DMS114 treated with DMSO at 0.1 percent for 48 hours (cell line): ENCODE results near the gene RACK1.

Experiments
- DNase-seq: peaks from one replicate; lab custom pipeline; 2025; ENCODE audit not compliant: unreplicated experiment; lab: John Stamatoyannopoulos, UW

RACK1 gene

DNA sequence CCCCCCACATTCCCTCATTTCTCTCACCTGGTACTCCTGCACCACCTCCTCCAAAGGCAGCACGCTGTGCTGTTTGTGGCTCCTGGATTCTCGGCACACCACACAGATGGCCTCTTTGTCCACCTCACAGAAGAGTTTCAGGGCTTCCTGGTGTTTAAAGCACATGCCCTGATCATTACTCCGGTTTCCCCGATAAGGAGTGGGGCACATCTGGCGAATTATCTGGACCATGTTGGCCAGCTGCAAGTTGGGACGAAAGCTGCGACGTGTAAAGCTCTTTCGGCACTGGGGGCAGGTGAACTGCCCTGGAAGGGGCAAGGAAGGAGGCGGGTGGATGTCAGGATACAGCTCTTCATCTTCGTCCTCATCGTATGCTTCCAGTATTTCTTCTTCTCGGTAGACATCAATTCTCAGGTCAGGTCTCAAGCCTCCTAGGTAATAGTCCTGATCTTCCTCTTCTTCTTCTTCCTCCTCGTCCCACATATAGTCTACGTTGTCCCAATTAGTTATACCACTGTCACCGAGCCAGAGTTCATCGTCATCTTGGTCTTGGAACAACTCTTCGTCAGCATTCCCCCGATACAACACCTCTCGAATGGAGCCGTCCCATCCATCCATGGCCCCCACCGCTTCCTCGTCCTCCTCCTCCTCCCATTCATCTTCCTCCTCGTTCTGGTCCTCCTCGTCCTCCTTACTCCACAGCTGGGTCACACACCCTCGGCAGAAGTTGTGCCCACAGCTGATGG, 16.4 kb upstream of the RACK1 start:
- DNase-seq: no peak

DNA sequence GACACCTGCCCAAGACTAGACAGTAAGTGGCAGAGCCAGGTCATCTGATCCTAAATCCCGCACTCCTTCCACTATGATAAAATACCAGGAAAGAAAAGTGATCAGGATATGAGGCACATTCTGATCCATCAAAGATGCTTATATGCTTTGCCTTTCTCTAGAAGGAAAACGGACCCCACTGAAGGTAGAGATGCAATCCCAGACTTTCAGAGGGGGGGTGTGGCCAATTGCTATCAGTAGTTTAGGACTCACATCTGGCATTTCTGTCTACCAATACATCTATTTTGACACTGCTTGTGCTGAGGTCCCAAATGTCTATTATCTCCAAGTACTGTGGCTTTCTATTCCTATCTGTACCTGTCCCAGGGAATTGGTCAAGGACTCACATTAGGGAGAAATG, 15.6 kb upstream of the RACK1 start:
- no peak for DNase-seq

DNA sequence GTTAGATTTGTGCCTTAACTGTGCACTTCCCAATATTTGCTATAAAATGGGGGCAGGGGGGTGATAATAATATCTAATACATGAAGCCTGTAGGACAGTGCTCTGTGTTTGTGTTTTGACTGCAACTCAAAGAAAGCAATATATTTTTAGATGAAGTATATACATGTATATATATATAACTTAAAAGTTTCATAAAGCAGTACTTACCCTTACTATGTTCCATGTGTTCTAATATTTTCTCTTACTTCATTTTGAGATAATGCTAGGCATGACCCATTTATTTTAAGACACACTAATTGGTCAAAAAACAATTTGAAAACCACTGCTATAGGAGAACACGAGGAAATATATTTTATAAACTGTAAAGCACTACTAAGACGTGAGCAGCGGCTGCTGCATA, 14.9 kb upstream of the RACK1 start:
- no peak for DNase-seq

DNA sequence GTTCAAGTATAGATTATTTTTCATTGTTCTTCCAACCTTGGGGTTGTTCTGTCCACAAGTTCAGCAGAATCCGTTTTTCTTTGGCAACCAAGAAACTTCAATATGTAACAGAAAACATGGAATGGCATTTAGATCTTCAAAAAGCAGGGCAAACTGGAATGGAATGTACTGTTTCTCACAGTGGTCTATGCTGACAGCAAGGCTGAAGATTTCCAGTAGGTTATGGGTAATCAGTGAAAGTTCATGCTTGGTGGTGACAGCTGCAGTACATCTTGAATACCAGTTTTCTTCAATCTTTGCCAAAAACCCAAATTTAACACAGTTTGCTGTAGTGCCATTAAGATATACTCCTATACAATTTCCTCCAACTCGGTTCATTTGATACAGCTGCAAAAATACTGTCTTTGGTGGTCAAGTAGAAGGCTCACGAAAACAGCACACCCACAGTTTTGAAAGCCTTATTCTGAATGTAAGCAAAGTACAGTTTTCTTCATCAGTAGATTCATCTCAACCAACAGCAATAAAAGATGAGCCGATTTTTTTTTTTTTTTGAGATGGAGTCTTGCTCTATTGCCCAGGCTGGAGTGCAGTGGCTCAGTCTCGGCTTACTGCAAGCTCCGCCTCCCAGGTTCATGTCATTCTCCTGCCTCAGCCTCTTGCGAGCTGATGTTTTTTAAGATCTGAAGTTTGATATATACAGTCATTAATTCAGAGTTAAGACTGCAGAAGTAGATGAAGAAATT, 12.3 kb upstream of the RACK1 start:
- DNase-seq: no peak

DNA sequence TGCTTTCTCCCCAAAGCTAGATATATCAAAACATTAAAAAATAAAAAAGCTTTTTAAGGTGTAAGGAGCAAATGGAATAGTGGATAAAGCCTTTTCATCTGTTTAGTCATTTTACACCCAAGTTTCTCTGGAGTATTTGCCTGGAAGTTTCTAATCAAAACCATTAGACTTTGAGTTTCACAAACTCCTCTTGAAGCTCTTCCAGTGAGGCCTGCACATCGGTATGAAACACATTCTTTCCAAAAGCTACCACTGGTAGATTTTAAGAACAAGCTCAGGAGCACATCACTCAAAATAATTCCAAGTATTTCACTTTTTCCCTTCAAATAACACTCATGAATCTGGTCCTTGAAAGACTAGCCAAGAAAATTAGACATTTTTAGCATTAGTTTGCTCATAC, 11.6 kb upstream of the RACK1 start:
- no peak for DNase-seq

DNA sequence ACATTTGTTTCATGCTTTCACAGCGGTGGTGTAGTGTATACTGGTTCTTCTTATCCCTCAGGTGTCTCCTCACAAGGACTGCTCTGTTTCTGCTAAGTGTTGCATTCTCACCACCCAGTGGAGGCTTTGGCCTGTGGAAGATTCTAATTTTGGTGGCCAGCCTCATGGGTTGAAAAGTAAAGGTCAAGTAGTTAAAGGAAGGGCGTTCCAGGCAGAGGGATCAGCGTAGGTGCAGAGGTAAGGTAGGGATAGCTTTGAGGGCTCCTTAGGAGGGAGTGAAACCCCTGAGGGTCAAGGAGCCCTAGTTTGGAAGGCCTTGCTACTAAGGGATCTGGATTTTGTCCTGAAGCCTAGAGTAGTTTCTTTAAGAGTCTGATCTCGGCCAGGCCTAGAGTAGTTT, 4.6 kb upstream of the RACK1 start:
- no peak for DNase-seq

DNA sequence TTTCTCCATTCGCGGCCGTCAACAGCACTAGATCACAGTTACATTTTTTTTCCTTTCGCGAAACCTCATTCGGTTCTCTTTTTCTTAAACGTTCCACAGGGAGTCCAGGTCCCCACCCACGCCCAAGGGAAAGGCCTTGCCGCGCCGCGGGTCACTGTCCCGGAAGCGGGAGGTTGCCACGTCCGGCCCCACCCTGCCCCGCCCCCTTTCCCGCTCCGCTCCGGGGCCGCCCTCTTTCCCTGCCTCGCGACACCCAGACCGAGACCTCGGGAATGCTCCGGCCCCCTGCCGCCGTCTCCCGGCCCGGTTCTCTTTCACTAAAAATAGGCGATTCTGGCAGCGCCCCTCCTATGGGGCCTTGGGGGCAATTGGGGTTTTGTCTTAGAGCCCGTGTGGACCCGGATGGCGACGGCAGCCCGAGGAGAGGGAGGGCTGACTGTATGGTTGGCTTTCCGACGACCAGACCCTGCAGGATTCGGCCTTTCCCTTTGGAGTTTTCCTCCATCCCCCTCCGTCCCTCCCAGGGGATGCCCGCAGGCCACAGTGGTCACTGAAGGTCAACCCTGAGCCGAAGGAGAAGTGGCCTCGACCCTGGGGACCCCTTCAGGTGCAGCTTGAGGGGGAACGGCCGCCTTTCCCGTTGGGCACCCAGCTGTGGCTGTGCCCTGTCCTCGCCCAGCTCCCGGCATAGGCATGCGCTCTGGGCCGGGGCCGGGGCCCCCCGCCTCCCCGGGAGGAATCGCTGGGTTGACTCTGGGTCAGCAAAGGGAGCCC, 2.8 kb upstream of the RACK1 start:
- DNase-seq: no peak

DNA sequence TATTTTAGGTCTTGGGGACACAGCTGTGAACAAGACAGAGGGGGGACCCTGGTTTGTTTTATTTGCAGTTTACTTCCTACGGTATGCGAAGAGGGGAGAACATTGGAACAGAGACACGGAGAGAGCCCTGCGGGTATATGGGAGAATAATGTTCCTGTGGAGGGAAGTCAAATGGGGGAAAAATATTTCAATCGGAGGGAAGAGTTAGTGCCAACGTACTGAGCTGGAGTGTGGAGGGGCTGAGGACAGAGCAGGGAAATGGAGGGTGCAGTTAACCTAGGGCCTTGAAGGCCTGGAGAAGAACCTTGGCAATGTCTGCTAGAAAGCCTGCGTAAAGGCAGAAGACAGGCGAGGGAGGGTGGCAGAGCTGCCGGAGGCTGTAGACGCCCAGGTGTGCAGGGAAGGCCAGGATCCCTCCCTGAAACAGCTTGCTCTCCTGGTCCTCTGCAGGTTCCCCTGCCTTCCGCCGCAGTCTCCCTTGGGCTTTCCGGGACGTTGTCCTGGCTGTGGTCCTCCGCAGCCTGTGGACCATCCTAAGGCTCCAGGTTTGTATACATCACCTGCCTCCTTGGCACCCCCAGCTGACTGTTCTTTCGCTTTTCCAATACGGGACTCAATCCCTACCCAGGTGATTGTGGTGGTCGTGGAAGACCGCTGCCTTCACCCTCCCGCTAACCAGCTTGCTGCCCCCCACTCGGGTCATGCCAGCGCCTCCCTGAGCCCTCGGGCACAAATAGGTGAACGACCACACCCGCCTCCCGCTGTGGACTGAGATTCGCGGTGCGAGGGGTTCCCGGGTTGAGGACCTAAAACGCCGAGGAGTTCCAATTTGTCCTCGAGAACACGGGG, 1.9 kb upstream of the RACK1 start:
- DNase-seq: no peak

DNA sequence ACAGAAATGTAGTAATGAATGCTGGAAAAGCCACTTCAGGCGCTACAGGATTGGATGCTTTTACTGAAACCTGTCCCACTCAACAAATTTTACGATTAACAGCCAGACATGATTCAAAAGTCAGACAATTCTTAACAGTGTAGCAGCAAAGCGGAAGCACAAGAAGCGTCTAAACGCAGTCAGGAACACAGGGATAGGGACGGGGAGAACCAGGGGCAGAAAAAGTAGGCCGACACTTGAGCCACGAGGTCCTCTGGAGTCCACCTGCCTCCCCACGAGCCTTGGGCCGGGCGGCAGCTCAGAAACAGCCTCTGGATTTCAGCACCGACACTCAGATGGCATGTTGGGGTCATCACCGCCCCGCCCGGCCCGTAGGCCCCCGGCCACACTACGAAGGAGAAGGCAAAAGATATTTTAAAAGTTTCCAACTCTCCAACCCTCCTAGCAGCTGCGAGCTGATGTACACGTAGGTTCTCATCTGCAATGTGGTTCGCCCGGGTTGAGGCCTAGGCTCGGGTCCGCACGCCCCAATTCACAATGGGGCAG, 615 bp downstream of the RACK1 start:
- no peak for DNase-seq

DNA sequence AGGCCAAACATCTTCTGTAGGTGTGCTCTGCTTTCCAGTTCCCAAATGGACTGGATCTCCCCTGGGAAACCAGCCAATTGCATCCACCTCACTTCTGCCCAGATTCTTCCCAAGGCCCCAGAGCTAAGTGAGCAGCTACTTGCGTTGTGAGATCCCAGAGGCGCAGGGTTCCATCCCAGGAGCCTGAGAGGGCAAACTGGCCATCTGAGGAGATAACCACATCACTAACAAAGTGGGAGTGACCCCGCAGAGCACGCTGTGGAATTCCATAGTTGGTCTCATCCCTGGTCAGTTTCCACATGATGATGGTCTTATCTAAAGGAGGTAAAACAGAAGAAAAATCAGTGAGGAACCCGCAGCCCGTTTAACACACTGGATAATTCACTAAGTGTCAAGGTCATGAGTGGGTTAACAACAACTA, 1.7 kb downstream of the RACK1 start:
- no peak for DNase-seq

DNA sequence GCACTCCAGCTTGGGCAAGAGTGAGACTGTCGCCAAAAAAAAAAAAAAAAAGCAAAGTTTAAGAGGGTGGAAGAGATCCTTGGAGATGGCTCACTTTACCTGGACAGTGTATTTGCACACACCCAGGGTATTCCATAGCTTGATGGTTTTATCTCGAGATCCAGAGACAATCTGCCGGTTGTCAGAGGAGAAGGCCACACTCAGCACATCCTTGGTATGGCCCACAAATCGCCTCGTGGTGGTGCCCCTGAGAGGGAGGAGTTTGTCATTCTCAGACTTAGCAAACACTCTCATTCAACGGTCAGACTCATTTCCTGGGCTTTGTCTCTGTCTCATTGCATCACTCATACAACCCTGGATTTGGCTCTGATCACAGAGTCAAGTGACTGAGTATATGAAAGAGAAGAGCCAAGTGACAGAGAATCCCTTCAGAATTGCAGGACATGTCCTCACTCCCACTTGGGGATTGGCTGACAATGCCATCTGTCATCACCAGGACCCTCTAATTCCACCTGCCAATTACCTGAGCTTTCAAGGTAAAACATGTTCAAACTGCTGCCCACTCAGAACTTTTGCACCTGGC, 2.2 kb downstream of the RACK1 start:
- DNase-seq: no peak

DNA sequence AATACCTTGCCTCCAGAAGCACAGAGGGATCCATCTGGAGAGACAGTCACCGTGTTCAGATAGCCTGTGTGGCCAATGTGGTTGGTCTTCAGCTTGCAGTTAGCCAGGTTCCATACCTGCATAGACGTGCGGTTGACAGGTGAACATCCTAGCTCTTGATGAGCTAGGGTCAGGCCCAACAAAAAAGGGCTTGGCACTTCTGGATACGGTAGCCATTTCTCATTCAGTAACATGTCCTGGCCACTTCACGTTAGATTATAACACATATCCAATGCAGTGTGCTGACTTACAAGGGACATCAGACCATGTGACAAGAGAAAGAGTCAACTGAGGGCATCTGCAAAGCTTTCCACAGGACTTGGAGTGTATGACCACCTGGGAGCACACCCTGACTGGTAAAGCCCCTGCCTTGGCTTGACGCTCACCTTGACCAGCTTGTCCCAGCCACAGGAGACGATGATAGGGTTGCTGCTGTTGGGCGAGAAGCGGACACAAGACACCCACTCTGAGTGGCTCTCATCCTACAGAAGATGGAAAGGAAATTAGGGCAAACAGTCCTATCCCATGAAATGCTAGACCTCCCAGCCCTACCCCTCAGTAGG, 4.5 kb downstream of the RACK1 start:
- no peak for DNase-seq

DNA sequence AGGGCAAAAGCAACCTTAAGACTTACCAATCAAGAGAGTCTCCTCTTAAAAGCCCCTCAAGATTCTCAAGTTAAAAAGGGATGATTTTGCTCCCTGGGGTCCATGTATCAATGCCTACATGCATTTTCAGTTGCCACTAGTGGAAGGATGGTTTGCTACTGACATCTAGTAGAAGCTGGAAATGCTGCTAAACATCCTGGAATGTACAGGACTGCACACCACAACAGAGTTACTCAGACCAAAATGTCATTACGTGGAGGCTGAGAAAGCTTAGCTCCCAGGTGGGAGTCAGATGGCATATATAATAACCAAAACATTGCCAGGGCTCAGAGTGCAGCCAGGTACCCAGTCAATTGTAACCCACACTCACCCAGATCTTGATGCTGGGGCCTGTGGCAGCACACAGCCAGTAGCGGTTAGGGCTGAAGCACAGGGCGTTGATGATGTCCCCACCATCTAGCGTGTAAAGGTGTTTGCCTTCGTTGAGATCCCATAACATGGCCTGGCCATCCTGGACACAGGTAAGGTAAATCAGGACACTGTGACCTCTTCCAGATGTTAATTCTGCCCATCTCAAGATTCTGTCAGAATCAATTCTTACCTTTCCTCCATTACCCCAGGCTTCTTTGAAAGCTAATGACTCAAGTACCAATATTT, 5.8 kb downstream of the RACK1 start:
- DNase-seq: no peak

DNA sequence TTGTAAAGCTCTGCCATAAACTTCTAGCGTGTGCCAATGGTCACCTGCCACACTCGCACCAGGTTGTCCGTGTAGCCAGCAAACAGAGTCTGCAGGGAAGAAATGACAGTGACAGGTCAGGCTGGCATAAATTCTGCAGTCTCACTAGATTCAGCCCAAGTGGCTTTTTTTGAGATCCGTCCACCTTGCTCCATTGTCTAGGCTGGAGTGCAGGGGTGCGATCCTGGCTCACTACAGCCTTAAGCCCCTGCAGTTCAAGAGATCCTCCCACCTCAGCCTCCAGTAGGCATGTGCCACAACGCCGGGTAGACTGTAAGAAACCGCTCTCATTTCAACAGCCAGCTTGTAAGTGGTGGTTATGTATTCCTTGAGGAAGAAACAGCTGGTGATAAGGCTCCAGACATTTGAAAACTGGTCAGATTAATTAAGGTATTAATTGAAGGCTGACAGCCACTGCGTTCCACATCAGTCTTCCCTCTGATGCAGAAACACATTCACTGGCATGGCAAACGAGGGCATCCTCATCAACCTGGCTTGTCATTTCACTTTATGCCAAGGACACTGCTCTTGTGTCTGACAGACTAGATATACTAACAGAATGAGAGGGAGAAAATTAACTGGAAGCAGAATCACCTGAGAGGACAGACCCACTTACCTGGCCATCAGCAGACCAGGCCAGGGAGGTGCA, 6.6 kb downstream of the RACK1 start:
- no peak for DNase-seq

DNA sequence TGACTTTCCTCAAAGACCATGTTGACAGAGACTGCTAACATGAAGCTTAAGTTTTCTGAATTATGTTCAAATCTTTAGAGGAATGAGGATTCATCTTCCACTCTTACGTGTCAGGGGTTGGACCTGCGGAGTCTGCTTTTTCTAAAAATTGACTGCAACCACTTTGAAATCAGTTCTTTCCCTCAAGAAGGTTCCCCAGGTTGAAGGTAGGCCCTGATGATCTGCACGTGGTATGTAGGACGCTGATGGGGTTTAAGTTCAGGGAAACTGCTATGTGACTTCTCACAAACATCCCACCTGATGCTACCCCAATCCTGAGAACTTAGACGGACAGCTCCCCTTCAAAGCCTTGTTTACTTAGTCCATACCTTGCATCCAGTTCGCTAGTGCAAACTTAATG, 7.2 kb downstream of the RACK1 start:
- DNase-seq: no peak

DNA sequence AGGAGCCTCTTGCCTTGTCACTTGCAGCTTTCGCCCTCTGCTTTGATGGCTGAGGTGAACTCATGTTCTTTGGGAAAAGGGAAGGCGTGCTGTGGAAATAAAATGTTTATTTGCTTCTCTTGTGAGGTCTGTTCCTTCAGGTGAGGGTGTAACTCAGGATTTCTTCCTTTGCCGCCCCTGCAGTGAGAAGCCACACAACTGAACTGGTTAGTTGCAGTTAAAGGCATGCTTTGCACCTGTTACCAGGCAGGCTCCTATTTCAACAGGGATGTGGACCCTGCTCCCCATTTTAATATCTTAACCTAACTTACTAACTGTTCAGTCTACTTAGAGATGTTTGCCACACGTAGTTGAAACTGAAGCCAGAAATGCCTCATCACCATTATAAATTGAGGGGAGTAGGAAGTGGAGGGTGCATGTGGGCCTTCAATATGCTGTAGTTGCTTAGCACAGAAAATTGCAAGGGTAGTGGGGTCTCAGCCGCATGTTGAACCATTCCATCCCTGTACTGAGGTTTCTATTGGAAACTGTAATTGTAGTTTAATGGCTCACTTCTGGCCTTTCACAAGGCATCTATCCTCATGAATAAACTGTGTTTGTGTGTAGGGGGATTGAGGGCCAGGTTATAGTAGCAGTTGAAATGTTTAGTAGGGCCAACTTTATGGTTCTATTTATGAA, 7.9 kb downstream of the RACK1 start:
- DNase-seq: no peak

DNA sequence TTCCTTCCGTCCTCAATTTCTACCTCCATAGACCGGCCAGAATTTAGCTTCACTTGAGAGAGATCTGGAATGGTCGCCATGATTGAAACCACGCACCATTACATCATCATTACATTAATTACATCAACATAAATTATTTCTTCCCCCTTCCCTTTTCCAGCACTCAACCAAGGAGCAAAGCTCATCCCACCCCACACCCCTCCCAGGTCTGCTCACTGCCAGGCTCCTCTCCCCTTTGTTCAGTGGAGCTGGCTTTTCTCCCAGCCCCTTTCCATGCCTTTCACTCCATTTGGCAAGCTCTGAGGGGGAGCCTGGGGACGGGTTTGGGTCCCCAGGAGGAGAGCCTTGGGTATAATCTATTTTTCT, 8.4 kb downstream of the RACK1 start:
- no peak for DNase-seq
